ENCODE measurements around the gene ARHGEF40. TPM values are rescaled to one million over a fixed set of nuclear protein-coding genes. Genes with fewer than 3 reads are reported as not detected.

Gene ARHGEF40
- polyA plus RNA-seq, 2 of the 4 experiments (the other 2 are of a cell fraction) = 7.8 to 9.6 TPM

DNA sequence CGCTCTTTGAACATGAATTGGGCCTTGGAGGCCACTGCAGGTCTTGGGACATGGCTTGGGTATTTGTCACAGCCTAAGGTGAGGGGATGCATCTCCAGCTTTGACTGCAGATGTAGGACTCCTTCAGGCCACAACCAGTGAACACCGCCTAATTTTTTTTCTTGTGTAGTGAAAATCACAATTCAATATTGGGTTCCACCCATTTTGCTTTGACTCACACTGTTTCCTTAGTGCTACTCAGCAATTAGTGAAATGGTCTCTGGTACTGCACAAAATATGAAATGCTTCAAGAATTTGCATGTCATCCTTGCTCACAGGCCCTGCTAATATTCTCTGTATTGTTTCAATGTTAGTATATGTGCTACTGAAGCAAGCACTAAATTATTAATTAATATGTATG is 43.3 kb downstream of the ARHGEF40 start (continued):
- TF ChIP-seq, protein P1, sequence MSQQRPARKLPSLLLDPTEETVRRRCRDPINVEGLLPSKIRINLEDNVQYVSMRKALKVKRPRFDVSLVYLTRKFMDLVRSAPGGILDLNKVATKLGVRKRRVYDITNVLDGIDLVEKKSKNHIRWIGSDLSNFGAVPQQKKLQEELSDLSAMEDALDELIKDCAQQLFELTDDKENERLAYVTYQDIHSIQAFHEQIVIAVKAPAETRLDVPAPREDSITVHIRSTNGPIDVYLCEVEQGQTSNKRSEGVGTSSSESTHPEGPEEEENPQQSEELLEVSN (IDR thresholded peaks at IDR 0.05; ENCODE audit: borderline replicate concordance, low read depth) = no peak
- TF ChIP-seq BHLHE40 (IDR thresholded peaks at IDR 0.05; ENCODE audit: low read depth, low read length) = no peak

DNA sequence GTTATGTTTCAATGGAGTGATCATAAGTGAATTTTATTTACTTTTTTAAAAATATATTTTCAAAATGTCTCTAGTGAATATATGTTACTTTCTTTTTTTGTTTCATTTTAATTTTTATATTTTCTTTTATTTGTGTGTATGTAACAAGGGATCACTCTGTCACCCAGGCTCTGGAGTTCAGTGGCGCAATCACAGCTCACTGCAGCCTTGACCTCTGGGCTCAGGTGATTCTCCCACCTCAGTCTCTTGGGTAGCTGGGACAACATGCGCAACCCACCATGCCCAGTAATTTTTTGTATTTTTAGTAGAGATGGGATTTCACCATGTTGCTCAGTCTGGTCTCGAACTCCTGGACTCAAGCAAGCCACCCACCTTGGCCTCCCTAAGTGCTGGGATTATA is 48.8 kb downstream of the ARHGEF40 start:
- DNase-seq (ENCODE audit: low read depth in 1 of 2, low spot score in 1 of 2) (no peak), ATAC-seq (no peak), FAIRE-seq (no peak)
- ChIA-PET CTCF (interaction anchor here (1.1 to 3.4 kb wide), 2 partner anchors 14 to 26 kb away, joined by 3 to 12 read pairs; no protein-coding TSS in a partner anchor), POLR2A (no interaction called here)
- no peak overlapping the region for H3K4me2 ChIP-seq
- H3K27ac ChIP-seq = no peak overlapping the region
- no peaks in the 10 kb centered on the region for H3K4me1 ChIP-seq
- no peak overlapping the region for H3K4me3 ChIP-seq
- WGBS (ENCODE audit: missing lambda C conversion rate) = 80% methylated on average over 3 of the region's 3 CpGs
- TF ChIP-seq RAD21 (conservative IDR thresholded peaks at IDR 0.05 in 1 of 2, IDR thresholded peaks at IDR 0.05 in 1 of 2) = no peak
- TF ChIP-seq, protein P2, sequence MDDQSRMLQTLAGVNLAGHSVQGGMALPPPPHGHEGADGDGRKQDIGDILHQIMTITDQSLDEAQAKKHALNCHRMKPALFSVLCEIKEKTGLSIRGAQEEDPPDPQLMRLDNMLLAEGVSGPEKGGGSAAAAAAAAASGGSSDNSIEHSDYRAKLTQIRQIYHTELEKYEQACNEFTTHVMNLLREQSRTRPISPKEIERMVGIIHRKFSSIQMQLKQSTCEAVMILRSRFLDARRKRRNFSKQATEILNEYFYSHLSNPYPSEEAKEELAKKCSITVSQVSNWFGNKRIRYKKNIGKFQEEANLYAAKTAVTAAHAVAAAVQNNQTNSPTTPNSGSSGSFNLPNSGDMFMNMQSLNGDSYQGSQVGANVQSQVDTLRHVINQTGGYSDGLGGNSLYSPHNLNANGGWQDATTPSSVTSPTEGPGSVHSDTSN (IDR thresholded peaks at IDR 0.05) = no peak
- TF ChIP-seq HEYL (CRISPR knock-in tag; IDR thresholded peaks at IDR 0.05) = no peak
- TF ChIP-seq, protein P1 (IDR thresholded peaks at IDR 0.05; ENCODE audit: borderline replicate concordance, low read depth) = no peak
- TF ChIP-seq, protein P3, sequence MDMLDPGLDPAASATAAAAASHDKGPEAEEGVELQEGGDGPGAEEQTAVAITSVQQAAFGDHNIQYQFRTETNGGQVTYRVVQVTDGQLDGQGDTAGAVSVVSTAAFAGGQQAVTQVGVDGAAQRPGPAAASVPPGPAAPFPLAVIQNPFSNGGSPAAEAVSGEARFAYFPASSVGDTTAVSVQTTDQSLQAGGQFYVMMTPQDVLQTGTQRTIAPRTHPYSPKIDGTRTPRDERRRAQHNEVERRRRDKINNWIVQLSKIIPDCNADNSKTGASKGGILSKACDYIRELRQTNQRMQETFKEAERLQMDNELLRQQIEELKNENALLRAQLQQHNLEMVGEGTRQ (IDR thresholded peaks at IDR 0.05) = no peak
- TF ChIP-seq EHMT2 (IDR thresholded peaks at IDR 0.05; ENCODE audit: low read depth) = no peak
- TF ChIP-seq, protein P4, sequence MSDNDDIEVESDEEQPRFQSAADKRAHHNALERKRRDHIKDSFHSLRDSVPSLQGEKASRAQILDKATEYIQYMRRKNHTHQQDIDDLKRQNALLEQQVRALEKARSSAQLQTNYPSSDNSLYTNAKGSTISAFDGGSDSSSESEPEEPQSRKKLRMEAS (IDR thresholded peaks at IDR 0.05) = no peak
- TF ChIP-seq BHLHE40 (IDR thresholded peaks at IDR 0.05; ENCODE audit: low read depth, low read length) = no peak
- no peak for TF ChIP-seq RNF2 (IDR thresholded peaks at IDR 0.05; ENCODE audit: borderline replicate concordance, low read depth)
- TF ChIP-seq ZC3H11A (IDR thresholded peaks at IDR 0.05) = no peak
- no peak for TF ChIP-seq CHD2 (IDR thresholded peaks at IDR 0.05; ENCODE audit: low read length, partially characterized antibody)
- TF ChIP-seq ZFP36 (IDR thresholded peaks at IDR 0.05; ENCODE audit: borderline replicate concordance, partially characterized antibody) = no peak
- TF ChIP-seq, protein P5, sequence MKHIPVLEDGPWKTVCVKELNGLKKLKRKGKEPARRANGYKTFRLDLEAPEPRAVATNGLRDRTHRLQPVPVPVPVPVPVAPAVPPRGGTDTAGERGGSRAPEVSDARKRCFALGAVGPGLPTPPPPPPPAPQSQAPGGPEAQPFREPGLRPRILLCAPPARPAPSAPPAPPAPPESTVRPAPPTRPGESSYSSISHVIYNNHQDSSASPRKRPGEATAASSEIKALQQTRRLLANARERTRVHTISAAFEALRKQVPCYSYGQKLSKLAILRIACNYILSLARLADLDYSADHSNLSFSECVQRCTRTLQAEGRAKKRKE (CRISPR knock-in tag; IDR thresholded peaks at IDR 0.05; ENCODE audit: low read depth) = no peak
- TF ChIP-seq ESRRA (IDR thresholded peaks at IDR 0.05; ENCODE audit: borderline replicate concordance, low read length) = no peak
- TF ChIP-seq FOXS1 (CRISPR knock-in tag; IDR thresholded peaks at IDR 0.05) = no peak
- no peak for TF ChIP-seq PHF8 (IDR thresholded peaks at IDR 0.05; ENCODE audit: borderline replicate concordance, low read depth)
- no peak for TF ChIP-seq MYC (IDR thresholded peaks at IDR 0.05; ENCODE audit: borderline replicate concordance, low read length)
- TF ChIP-seq JUN (IDR thresholded peaks at IDR 0.05) = no peak
- TF ChIP-seq HOXB5 (CRISPR knock-in tag; IDR thresholded peaks at IDR 0.05) = no peak
- no peaks in the 10 kb centered on the region for H3K9me3 ChIP-seq

DNA sequence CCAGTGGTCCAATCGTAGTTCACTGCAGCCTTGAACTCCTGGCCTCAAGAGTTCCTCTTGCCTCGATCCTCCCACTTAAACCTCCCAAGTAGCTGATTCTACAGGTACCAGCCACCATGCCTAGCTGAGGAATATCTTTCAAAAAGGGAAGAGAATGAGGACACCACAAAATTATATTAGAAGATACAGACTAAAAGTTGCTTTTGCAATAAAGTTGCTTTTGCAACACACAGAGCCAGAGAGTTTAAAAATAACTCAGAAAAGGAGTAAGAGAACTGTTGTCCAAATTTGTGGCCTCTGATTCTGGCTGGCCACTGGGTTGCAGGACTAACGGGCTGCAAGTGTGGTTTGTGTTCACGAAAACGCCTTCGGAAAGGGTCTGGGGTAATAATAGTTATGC is 50.6 kb downstream of the ARHGEF40 start:
- CTCF ChIA-PET = interaction anchor here (1.0 to 3.4 kb wide), 2 partner anchors 16 kb away, joined by 4 to 12 read pairs; no protein-coding TSS in a partner anchor

More for the DNA sequence above, 50.6 kb downstream of the ARHGEF40 start:
- POLR2A ChIA-PET = no interaction called here
- Histone ChIP-seq H3K9me3 (no peaks in the 10 kb centered on the region), H3K4me1 (no peaks in the 10 kb centered on the region), H3K4me3 (no peak overlapping the region), H3K4me2 (no peak overlapping the region), H3K27ac (no peak overlapping the region)
- DNase-seq (ENCODE audit: low read depth in 1 of 2, low spot score in 1 of 2) = no peak
- no peak for FAIRE-seq
- no peak for ATAC-seq
- WGBS (ENCODE audit: missing lambda C conversion rate) = 68% methylated on average over 6 of the region's 6 CpGs
- no peak for TF ChIP-seq SREBF2 (IDR thresholded peaks at IDR 0.05)
- TF ChIP-seq JUN (IDR thresholded peaks at IDR 0.05) = no peak
- no peak for TF ChIP-seq HDAC2 (IDR thresholded peaks at IDR 0.05)
- TF ChIP-seq RNF2 (IDR thresholded peaks at IDR 0.05; ENCODE audit: borderline replicate concordance, low read depth) = no peak
- no peak for TF ChIP-seq ZC3H11A (IDR thresholded peaks at IDR 0.05)
- TF ChIP-seq, protein P6, sequence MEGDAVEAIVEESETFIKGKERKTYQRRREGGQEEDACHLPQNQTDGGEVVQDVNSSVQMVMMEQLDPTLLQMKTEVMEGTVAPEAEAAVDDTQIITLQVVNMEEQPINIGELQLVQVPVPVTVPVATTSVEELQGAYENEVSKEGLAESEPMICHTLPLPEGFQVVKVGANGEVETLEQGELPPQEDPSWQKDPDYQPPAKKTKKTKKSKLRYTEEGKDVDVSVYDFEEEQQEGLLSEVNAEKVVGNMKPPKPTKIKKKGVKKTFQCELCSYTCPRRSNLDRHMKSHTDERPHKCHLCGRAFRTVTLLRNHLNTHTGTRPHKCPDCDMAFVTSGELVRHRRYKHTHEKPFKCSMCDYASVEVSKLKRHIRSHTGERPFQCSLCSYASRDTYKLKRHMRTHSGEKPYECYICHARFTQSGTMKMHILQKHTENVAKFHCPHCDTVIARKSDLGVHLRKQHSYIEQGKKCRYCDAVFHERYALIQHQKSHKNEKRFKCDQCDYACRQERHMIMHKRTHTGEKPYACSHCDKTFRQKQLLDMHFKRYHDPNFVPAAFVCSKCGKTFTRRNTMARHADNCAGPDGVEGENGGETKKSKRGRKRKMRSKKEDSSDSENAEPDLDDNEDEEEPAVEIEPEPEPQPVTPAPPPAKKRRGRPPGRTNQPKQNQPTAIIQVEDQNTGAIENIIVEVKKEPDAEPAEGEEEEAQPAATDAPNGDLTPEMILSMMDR (IDR thresholded peaks at IDR 0.05) = no peak
- TF ChIP-seq CHD2 (IDR thresholded peaks at IDR 0.05; ENCODE audit: low read length, partially characterized antibody) = no peak
- TF ChIP-seq TP53 (CRISPR knock-in tag; IDR thresholded peaks at IDR 0.05) = no peak
- TF ChIP-seq POLR2A (IDR thresholded peaks at IDR 0.05; ENCODE audit: low read length) = no peak
- TF ChIP-seq EHMT2 (IDR thresholded peaks at IDR 0.05; ENCODE audit: low read depth) = no peak

Measured in A549 (cell line).